ENCODE data around the gene NHLH2.

- no peak for TF ChIP-seq ZNF384 (IDR thresholded peaks at IDR 0.05)
- TF ChIP-seq SP1 (IDR thresholded peaks at IDR 0.05) = no peak
- TF ChIP-seq ELF4 (IDR thresholded peaks at IDR 0.05) = no peak
- TF ChIP-seq FOXM1 (IDR thresholded peaks at IDR 0.05; ENCODE audit: borderline replicate concordance) = no peak
Measured at GRCh38 chr1:115874904-115875303, 34.0 kb upstream of the NHLH2 start.
